ENCODE data around the gene MEIOSIN. TPM values are rescaled to one million over a fixed set of nuclear protein-coding genes. Genes with fewer than 3 reads are reported as not detected.

The MEIOSIN gene
- total and polyA plus RNA-seq, 5 donors from 2014 or later = not detected

DNA sequence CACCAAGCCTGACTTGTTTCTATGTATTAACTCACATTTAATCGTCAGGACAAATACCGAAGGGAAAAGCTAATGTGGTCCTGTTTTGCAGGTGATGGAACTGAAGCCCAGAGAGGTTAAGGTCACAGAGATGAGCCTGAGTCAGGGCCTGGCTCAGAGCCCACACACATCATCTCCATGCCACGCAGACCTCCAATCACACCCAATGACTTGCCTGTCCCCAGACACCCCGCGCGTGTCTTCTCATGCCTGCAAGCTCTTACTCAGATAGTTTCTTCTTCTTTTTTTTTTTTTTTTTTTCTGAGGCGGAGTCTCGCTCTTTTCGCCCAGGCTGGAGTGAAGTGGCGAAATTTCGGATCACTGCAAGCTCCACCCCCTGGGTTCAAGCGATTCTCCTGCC, 19.4 kb downstream of the MEIOSIN start:
- H3K4me1 Mint-ChIP-seq = no peaks in the 10 kb centered on the region
- ATAC-seq (ENCODE audit: low read depth in 2 of 2) (no peak), DNase-seq (no peak)
- H3K27me3 Mint-ChIP-seq = no peaks in the 10 kb centered on the region
- no peak overlapping the region for H3K27ac Mint-ChIP-seq
- H3K4me3 ChIP-seq (ENCODE audit: low read depth, low read length) = no peak overlapping the region
- no peaks in the 10 kb centered on the region for H3K9me3 ChIP-seq (ENCODE audit: control insufficient read depth in 2 of 2, low read length in 2 of 2)
- no peaks in the 10 kb centered on the region for H3K4me1 ChIP-seq (ENCODE audit: control insufficient read depth, insufficient read depth, low read length, poor library complexity, severe bottlenecking)
- no peaks in the 10 kb centered on the region for H3K9me3 Mint-ChIP-seq
- H3K36me3 ChIP-seq (ENCODE audit: control insufficient read depth, insufficient read depth, low read length) = no peaks in the 10 kb centered on the region
- H3K36me3 Mint-ChIP-seq = no peaks in the 10 kb centered on the region
- peak overlapping the region in 1 of 4 donors; percentile 2 for H3K4me3 Mint-ChIP-seq
- H3K27ac ChIP-seq (ENCODE audit: insufficient read depth, low read length, poor library complexity, severe bottlenecking) = no peak overlapping the region
- no peaks in the 10 kb centered on the region for H3K27me3 ChIP-seq (ENCODE audit: control insufficient read depth, insufficient read depth, low read length)

DNA sequence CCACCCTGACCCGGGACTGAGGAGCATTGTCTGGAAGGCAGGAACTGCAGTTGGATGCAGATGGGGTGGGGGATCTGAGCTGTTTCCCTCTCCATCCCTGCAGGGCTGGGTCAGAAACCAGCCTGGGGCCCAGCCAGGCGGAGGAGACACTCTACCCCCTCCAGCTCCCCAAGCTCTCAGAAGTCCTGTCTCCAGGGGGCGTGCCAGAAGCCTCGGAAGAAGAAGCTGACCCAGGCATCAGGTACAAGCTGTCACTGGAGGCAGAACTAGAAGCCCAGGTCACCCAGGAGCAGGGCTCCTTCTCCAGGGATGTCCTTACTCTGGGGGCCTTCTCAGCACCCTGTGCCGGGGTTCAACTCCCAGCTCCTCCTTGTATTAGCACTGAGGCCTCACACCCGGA, 20.3 kb downstream of the MEIOSIN start:
- Mint-ChIP-seq H3K27ac (no peak overlapping the region), H3K27me3 (no peaks in the 10 kb centered on the region), H3K4me3 (no peak overlapping the region), H3K9me3 (no peaks in the 10 kb centered on the region), H3K36me3 (no peaks in the 10 kb centered on the region), H3K4me1 (no peaks in the 10 kb centered on the region)
- no peak overlapping the region for H3K27ac ChIP-seq (ENCODE audit: insufficient read depth, low read length, poor library complexity, severe bottlenecking)
- H3K36me3 ChIP-seq (ENCODE audit: control insufficient read depth, insufficient read depth, low read length) = no peaks in the 10 kb centered on the region
- H3K9me3 ChIP-seq (ENCODE audit: control insufficient read depth in 2 of 2, low read length in 2 of 2) = no peaks in the 10 kb centered on the region
- H3K4me1 ChIP-seq (ENCODE audit: control insufficient read depth, insufficient read depth, low read length, poor library complexity, severe bottlenecking) = no peaks in the 10 kb centered on the region
- DNase-seq = no peak
- no peak overlapping the region for H3K4me3 ChIP-seq (ENCODE audit: low read depth, low read length)
- H3K27me3 ChIP-seq (ENCODE audit: control insufficient read depth, insufficient read depth, low read length) = no peaks in the 10 kb centered on the region
- no peak for ATAC-seq (ENCODE audit: low read depth in 2 of 2)

DNA sequence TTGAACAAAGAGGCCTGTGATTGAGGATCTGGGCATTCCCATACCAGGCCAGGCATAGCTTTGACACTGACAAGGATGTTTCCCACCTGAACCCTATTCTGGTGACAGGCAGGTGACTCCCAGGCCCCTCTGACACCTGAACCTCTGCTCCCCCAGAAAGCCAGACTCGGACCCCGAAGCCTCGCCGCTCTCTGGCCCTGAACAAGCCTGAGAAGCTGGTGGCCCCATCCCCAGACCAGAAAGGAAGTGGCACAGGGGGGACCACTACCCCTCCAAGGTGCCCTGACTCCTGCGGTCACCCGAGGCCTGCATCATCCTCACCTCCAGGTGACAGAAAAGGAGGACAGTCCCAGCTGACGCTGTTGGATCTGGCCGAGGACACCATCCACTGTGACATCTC, 21.1 kb downstream of the MEIOSIN start:
- Mint-ChIP-seq H3K4me3 (no peak overlapping the region), H3K9me3 (no peaks in the 10 kb centered on the region), H3K36me3 (no peaks in the 10 kb centered on the region), H3K4me1 (no peaks in the 10 kb centered on the region), H3K27ac (no peak overlapping the region), H3K27me3 (no peaks in the 10 kb centered on the region)
- Histone ChIP-seq H3K27me3 (ENCODE audit: control insufficient read depth, insufficient read depth, low read length) (no peaks in the 10 kb centered on the region), H3K4me1 (ENCODE audit: control insufficient read depth, insufficient read depth, low read length, poor library complexity, severe bottlenecking) (no peaks in the 10 kb centered on the region), H3K27ac (ENCODE audit: insufficient read depth, low read length, poor library complexity, severe bottlenecking) (no peak overlapping the region), H3K36me3 (ENCODE audit: control insufficient read depth, insufficient read depth, low read length) (no peaks in the 10 kb centered on the region), H3K4me3 (ENCODE audit: low read depth, low read length) (no peak overlapping the region), H3K9me3 (ENCODE audit: control insufficient read depth in 2 of 2, low read length in 2 of 2) (no peaks in the 10 kb centered on the region)
- no peak for ATAC-seq (ENCODE audit: low read depth in 2 of 2)
- no peak for DNase-seq

DNA sequence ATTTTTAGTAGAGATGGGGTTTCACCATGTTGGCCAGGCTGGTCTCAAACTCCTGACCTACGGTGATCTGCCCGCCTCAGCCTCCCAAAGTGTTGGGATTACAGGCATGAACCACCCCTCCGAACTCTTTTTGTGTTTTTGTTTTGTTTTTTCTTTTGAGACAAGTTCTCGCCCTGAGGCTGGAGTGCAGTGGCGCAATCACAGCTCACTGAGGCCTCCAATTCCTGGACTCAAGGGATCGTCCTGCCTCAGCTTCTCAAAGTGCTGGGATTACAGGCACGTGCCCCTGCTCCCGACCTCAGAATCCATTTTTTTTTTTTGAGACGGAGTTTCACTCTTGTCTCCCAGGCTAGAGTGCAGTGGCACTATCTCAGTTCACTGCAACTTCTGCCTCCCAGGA, 24.5 kb downstream of the MEIOSIN start:
- Mint-ChIP-seq H3K9me3 (no peaks in the 10 kb centered on the region), H3K4me1 (no peaks in the 10 kb centered on the region), H3K36me3 (no peaks in the 10 kb centered on the region), H3K4me3 (no peak overlapping the region), H3K27ac (no peak overlapping the region), H3K27me3 (no peaks in the 10 kb centered on the region)
- no peaks in the 10 kb centered on the region for H3K9me3 ChIP-seq (ENCODE audit: control insufficient read depth in 2 of 2, low read length in 2 of 2)
- H3K27ac ChIP-seq (ENCODE audit: insufficient read depth, low read length, poor library complexity, severe bottlenecking) = no peak overlapping the region
- no peaks in the 10 kb centered on the region for H3K27me3 ChIP-seq (ENCODE audit: control insufficient read depth, insufficient read depth, low read length)
- no peaks in the 10 kb centered on the region for H3K36me3 ChIP-seq (ENCODE audit: control insufficient read depth, insufficient read depth, low read length)
- ATAC-seq (ENCODE audit: low read depth in 2 of 2) = no peak
- H3K4me1 ChIP-seq (ENCODE audit: control insufficient read depth, insufficient read depth, low read length, poor library complexity, severe bottlenecking) = no peaks in the 10 kb centered on the region
- no peak for DNase-seq
- H3K4me3 ChIP-seq (ENCODE audit: low read depth, low read length) = no peak overlapping the region

DNA sequence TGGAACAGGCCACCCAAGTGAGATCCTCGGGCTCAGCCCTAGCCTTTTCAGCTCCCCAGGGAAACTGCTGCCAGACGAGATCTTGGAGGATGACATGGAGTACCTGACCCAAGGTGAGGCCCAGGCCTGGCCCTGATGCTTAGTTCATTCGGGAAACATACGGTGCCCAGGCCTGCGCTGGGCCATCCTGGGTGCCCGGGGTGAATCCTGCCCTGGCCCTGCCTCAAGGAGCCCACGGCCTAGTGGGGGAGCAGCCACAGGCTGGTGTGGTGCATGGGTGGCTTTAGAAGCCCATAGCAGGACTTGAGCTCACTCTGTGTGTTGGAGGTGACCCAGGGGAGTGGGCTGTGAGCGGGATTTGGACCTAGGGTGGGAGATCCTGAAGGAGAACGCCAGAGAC, 25.7 kb downstream of the MEIOSIN start:
- no peak overlapping the region for H3K27ac ChIP-seq (ENCODE audit: insufficient read depth, low read length, poor library complexity, severe bottlenecking)
- no peak overlapping the region for H3K4me3 ChIP-seq (ENCODE audit: low read depth, low read length)
- DNase-seq (no peak), ATAC-seq (ENCODE audit: low read depth in 2 of 2) (no peak)
- H3K36me3 ChIP-seq (ENCODE audit: control insufficient read depth, insufficient read depth, low read length) = no peaks in the 10 kb centered on the region
- no peaks in the 10 kb centered on the region for H3K36me3 Mint-ChIP-seq
- H3K4me1 ChIP-seq (ENCODE audit: control insufficient read depth, insufficient read depth, low read length, poor library complexity, severe bottlenecking) = no peaks in the 10 kb centered on the region
- H3K9me3 ChIP-seq (ENCODE audit: control insufficient read depth in 2 of 2, low read length in 2 of 2) = no peaks in the 10 kb centered on the region
- no peak overlapping the region for H3K4me3 Mint-ChIP-seq
- no peaks in the 10 kb centered on the region for H3K27me3 ChIP-seq (ENCODE audit: control insufficient read depth, insufficient read depth, low read length)
- H3K27me3 Mint-ChIP-seq = no peaks in the 10 kb centered on the region
- no peaks in the 10 kb centered on the region for H3K4me1 Mint-ChIP-seq
- no peaks in the 10 kb centered on the region for H3K9me3 Mint-ChIP-seq
- H3K27ac Mint-ChIP-seq = no peak overlapping the region

DNA sequence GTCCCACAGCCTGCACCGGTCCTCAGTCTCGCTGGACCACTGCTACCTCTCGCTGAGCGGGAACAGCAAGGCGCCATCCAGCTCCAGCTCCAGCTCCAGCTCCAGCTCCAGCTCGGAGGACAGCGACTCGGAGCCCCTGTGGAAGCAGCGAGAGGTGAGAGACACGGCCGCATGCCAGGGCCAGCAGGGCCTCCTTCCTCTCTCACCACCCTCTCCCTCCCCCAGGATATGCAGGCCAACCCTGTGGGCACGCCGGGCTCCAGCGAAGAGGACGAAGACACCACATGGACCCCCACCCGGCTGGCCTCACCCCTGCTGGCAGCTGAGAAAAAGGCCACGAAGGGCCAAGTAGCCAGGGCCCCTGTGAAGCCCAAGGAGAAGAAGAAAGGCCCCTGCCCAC, 28.5 kb downstream of the MEIOSIN start:
- Mint-ChIP-seq H3K4me3 (no peak overlapping the region), H3K27me3 (no peaks in the 10 kb centered on the region), H3K4me1 (no peaks in the 10 kb centered on the region), H3K27ac (no peak overlapping the region), H3K9me3 (no peaks in the 10 kb centered on the region), H3K36me3 (no peaks in the 10 kb centered on the region)
- Histone ChIP-seq H3K9me3 (ENCODE audit: control insufficient read depth in 2 of 2, low read length in 2 of 2) (no peaks in the 10 kb centered on the region), H3K27me3 (ENCODE audit: control insufficient read depth, insufficient read depth, low read length) (no peaks in the 10 kb centered on the region), H3K27ac (ENCODE audit: insufficient read depth, low read length, poor library complexity, severe bottlenecking) (no peak overlapping the region), H3K36me3 (ENCODE audit: control insufficient read depth, insufficient read depth, low read length) (no peaks in the 10 kb centered on the region), H3K4me1 (ENCODE audit: control insufficient read depth, insufficient read depth, low read length, poor library complexity, severe bottlenecking) (no peaks in the 10 kb centered on the region), H3K4me3 (ENCODE audit: low read depth, low read length) (no peak overlapping the region)
- ATAC-seq (ENCODE audit: low read depth in 2 of 2) = no peak
- no peak for DNase-seq

DNA sequence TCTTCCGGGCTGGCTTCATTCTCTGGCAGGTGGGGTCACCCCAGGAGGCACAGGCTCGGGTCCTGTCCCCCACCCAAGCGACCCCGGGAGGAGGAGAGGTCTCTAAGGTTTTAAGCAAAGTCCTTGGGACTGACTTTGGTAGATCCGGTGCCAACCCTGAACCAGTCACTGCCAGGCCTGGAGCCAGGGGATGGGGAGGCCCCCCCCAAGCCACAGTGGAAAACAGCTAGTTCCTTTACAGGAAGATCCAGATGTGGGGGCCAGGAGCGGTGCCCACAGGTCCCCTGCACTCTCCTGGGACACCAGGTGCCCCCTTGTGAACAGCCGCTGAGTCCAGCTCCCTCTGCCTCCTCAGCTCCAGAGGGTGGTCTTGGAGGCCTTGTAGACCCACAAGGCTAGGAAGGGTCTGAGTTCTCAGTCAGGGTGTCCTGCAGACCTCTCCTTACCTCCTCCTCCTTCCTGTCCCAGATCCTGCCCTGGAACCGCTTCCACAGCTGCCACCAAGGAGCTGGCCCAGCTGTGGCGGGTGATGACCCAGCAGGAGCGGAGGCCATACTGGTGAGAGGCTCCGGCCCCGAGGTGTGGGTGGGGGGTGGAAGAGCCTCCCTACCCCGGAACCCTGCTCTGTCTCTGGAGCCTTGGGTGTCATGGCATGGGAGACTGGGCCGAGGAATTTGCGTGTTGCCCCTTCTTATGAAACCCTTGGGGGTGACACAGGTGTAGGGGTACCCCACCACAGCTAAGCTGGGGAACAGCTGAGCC, 29.8 kb downstream of the MEIOSIN start:
- no peaks in the 10 kb centered on the region for H3K36me3 Mint-ChIP-seq
- H3K9me3 Mint-ChIP-seq = no peaks in the 10 kb centered on the region
- Histone ChIP-seq H3K4me1 (ENCODE audit: control insufficient read depth, insufficient read depth, low read length, poor library complexity, severe bottlenecking) (peaks cover 6% of the 10 kb centered on the region), H3K9me3 (ENCODE audit: control insufficient read depth in 2 of 2, low read length in 2 of 2) (no peaks in the 10 kb centered on the region), H3K4me3 (ENCODE audit: low read depth, low read length) (no peak overlapping the region), H3K36me3 (ENCODE audit: control insufficient read depth, insufficient read depth, low read length) (no peaks in the 10 kb centered on the region), H3K27ac (ENCODE audit: insufficient read depth, low read length, poor library complexity, severe bottlenecking) (no peak overlapping the region), H3K27me3 (ENCODE audit: control insufficient read depth, insufficient read depth, low read length) (no peaks in the 10 kb centered on the region)
- H3K27ac Mint-ChIP-seq = no peak overlapping the region
- DNase-seq = no peak
- H3K27me3 Mint-ChIP-seq = no peaks in the 10 kb centered on the region
- no peak for ATAC-seq (ENCODE audit: low read depth in 2 of 2)
- no peak overlapping the region for H3K4me3 Mint-ChIP-seq
- no peaks in the 10 kb centered on the region for H3K4me1 Mint-ChIP-seq

DNA sequence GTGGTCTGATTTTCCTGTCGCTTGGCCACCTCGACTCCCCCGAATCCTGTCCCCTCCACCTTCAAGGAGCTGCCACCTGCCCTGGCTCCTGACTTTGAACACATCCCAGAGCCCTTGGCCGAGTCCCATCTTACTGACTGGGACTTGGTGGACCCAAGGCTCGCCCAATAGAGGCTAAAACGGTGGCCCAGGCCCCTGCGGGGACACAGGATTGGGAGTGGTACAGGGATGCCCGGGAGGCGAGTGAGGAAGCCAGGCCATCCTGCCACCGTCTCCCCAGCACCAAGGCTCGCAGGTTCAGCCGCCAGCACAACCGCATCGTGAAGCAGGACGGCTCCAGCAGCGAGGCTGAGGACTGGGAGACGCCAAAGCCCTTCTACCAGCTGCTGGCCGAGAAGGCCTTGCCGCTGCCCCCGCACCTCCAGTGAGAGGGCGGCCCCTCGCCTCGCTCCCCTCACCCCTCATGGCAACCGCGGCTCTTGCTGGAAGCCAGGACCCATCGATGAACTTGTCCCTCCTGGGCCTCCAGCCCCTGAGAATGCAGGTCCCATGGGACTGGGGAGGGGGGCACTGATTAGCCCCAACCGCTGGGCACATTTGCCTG, 30.6 kb downstream of the MEIOSIN start:
- Mint-ChIP-seq H3K4me3 (no peak overlapping the region), H3K27ac (no peak overlapping the region), H3K9me3 (no peaks in the 10 kb centered on the region), H3K4me1 (no peaks in the 10 kb centered on the region), H3K27me3 (peaks cover under 1% of the 10 kb centered on the region), H3K36me3 (no peaks in the 10 kb centered on the region)
- H3K27ac ChIP-seq (ENCODE audit: insufficient read depth, low read length, poor library complexity, severe bottlenecking) = no peak overlapping the region
- H3K4me1 ChIP-seq (ENCODE audit: control insufficient read depth, insufficient read depth, low read length, poor library complexity, severe bottlenecking) = peaks cover 10% of the 10 kb centered on the region
- no peaks in the 10 kb centered on the region for H3K27me3 ChIP-seq (ENCODE audit: control insufficient read depth, insufficient read depth, low read length)
- H3K36me3 ChIP-seq (ENCODE audit: control insufficient read depth, insufficient read depth, low read length) = no peaks in the 10 kb centered on the region
- ATAC-seq (ENCODE audit: low read depth in 2 of 2) (no peak), DNase-seq (no peak)
- no peak overlapping the region for H3K4me3 ChIP-seq (ENCODE audit: low read depth, low read length)
- no peaks in the 10 kb centered on the region for H3K9me3 ChIP-seq (ENCODE audit: control insufficient read depth in 2 of 2, low read length in 2 of 2)

All from CD4-positive, CD25-positive, alpha-beta regulatory T cell (primary cell).